Adipose tissue (tissue), 3 donors: ENCODE measurements around the gene TMEM14A. TPM values are rescaled to one million over a fixed set of nuclear protein-coding genes. Genes with fewer than 3 reads are reported as not detected.
"Not testable (repeated sequence)": the region's sequence is repeated elsewhere in the genome, so short reads cannot be mapped to it uniquely, and the experiment has no call there.

Source experiments
- H3K27ac ChIP-seq: one replicate; pipeline ENCODE4 v1.5.1; 2013; ENCODE audit warnings: low read depth, low read length
- WGBS, 3 donors: extraction: QIAGEN DNeasy Blood & Tissue Kit; methylation state at CpG; one replicate each; pipeline ENCODE4 v1.1.7; 2013; 5-methylcytosine and 5-hydroxymethylcytosine counted together
- polyA plus RNA-seq, 3 donors: library from polyadenylated mRNA; stranded (reverse); fragments of 200-250 nt; gene quantifications; one replicate each; pipeline ENCODE4 v1.2.3, GENCODE V29; 2013
- donor health status: healthy with polysubstance abuse.
- donor health status: Bipolar disorder and iron deficiency.
- donor health status: healthy.

Gene TMEM14A
- polyA plus RNA-seq, 3 donors: 16.9 to 26.2 (median 24.1) TPM

DNA sequence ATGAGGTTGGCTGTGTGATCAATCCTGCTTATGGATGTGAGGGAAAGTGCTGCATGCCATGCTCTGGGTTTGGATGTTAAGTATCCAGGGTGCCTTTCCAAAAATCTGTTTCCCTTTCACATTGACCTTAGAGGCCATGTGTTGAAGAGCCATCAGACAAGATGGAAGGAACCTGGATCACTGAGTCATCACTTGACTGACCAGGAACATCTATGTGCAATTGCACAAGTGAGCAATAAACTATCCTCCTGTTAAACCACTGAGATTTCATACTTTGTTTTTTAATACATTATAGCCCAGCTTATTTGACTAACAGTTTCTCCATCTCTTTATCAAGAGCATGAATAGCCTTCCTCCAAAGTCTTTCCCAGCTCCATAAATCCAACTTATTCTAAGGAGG, 17.8 kb upstream of the TMEM14A start:
- no peak overlapping the region for H3K27ac ChIP-seq

DNA sequence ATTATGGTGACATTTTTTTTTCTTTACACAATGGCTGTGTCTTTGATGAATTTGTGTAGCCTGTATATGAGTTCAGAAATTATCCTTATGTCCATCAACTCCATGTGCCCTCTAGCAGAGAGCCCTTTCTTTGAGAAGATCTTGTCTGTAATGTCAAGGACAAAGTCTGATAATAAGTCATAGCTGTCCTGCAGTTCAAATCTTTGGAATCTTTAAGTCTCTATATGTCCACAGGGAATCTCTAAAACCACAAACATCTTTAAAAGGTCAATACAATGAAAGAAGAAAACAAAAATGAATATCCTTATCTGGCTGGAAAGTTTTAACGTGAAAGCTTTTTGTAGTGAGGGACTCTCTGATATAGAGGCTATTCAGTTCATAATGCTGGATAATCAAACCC, 16.9 kb upstream of the TMEM14A start:
- H3K27ac ChIP-seq: no peak overlapping the region
- 78 to 89% (median 87%) methylated on average over 1 of the region's 1 CpG for WGBS, 3 donors

DNA sequence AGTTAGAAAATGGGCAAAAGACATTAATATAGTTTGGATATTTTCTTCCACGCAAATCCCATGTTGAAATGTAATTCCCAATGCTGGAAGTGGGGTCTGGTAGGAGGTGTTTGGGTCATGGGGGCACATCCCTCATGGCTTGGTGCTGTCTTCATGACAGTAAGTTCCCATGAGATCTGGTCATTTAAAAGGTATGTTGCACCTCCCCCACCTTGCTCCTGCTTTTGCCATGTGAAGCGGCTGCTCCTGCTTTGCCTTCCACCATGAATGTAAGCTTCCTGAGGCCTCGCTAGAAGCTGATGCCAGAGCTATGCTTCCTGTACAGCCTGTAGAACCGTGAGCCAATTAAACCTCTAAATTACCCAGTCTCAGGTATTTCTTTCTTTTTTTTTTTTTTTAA, 16.3 kb upstream of the TMEM14A start:
- WGBS, 3 donors: 91 to 95% (median 92%) methylated on average over 4 of the region's 4 CpGs
- no peak overlapping the region for H3K27ac ChIP-seq

DNA sequence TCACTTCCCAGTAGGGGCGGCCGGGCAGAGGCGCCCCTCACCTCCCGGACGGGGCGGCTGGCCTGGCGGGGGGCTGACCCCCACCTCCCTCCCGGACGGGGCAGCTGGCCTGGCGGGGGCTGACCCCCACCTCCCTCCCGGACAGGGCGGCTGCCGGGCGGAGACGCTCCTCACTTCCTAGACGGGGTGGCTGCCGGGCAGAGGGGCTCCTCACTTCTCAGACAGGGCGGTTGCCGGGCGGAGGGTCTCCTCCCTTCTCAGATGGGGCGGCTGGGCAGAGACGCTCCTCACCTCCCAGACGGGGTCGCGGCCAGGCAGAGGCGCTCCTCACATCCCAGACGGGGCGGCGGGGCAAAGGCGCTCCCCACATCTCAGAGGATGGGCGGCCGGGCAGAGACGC, 15.0 kb upstream of the TMEM14A start:
- not testable (repeated sequence) for H3K27ac ChIP-seq
- 93 to 96% (median 95%) methylated on average over 10 to 30 of the region's 33 CpGs for WGBS, 3 donors

DNA sequence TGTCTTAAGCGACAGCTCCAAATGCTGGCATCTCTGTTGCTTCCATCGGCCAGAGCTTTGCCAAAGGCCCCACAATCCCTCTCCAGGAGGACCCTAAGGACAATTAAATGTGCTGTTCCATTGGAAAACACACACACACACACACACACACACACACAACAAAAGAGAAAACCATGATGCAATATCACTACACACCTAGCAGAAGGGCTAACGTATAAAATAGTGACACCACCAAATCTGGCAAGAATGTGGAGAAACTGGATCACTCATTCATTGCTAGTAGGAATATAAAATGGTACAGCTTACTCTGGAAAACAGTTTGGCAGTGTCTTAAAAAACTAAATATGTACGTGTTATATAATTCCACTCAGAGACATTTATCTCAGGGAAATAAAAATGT, 13.0 kb upstream of the TMEM14A start:
- WGBS, 3 donors: 84 to 89% (median 85%) methylated on average over 4 of the region's 4 CpGs
- H3K27ac ChIP-seq: no peak overlapping the region

DNA sequence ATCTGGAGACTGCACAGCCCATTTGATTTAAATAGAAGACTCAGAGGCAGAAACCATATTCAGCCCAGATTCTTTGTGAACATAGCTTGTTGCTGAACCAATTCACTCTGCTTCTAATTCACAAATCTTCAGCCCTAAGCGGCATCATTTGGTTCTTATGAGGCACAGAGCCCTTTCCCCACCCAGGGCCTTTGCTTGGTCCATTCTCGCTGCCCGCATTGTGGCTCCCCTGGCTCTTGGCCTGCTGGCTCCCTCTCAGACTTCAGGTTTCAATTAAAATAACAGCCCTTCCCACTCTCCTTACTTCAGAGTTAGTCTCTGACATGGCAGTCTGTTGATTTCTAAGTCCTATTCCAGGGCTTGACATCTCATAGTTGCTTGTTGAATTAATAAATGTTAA, 9.4 kb upstream of the TMEM14A start:
- no peak overlapping the region for H3K27ac ChIP-seq
- WGBS, 3 donors: 78 to 95% (median 78%) methylated on average over 3 of the region's 3 CpGs

DNA sequence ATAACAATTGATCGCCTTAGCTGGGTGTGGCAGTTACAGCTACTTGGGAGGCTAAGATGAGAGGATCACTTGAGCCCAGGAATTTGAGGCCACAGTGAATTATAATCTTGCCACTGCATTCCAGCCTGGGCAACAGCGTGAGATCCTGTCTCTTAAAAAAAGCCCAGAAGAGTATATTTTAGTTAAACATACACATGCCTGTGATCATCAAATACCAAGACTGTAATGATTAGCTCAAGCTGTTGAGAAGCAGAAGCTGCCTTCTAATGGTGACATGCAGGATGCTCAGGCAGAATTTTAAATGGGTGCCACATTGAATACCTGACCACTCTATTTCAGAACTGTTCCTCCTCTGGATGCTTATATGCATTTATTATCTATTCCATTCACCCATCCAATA, 8.9 kb upstream of the TMEM14A start:
- WGBS, 3 donors: 74 to 97% (median 91%) methylated on average over 2 of the region's 2 CpGs
- H3K27ac ChIP-seq: no peak overlapping the region

DNA sequence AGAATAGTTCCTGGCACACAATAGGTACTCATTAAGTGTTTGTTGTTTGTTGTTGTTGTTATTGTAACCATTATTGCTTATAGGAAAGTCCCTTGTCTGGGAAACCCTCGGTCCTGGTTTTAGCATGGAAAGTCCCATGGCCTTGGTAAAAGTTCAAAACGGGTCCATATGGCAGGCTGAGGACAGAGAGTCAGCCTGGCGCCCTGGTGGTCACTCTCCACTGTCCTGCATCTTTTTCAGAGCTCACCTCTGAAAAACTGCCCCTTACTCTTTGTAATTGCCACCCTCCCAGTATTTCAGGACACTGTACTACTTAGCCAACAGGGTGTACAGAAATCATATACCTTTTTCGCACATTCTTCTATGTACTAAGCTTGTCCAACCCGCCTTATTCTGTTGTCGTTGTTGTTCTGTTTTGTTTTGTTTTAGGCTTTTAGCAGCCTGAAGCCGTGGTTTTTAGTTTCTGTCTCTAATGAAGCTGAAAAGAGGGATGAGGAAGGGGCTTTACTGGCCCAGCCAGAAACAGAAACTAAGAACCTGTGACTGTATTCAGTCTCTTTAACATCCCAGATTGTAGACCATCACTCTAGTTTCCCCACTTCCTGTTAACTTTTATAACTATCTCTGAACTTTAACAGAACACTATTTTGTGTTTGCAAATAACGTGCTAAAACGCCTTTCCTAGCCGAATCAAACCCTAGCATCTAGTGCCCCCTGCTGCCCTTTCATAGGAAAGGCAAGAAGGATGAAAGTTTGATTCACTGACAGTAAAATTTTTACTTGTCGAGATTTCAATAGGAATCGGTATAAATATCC, 7.6 kb upstream of the TMEM14A start:
- no peak overlapping the region for H3K27ac ChIP-seq
- WGBS, 3 donors: 17 to 21% (median 18%) methylated on average over 12 of the region's 12 CpGs

DNA sequence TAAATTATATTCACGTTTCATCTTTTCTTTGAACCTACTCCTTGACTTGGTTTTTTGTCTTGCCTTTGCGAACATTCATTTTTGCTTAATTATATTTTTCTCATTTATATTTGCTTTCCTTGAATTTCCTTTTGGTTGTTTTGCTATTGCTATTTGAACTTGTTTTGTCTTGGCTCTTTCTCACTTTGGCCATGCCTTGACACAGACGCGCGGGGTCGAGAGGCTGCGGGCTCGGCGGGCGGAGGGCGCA, 7.1 kb upstream of the TMEM14A start:
- WGBS, 3 donors: 0% methylated on average over 11 of the region's 11 CpGs
- H3K27ac ChIP-seq: no peak overlapping the region

DNA sequence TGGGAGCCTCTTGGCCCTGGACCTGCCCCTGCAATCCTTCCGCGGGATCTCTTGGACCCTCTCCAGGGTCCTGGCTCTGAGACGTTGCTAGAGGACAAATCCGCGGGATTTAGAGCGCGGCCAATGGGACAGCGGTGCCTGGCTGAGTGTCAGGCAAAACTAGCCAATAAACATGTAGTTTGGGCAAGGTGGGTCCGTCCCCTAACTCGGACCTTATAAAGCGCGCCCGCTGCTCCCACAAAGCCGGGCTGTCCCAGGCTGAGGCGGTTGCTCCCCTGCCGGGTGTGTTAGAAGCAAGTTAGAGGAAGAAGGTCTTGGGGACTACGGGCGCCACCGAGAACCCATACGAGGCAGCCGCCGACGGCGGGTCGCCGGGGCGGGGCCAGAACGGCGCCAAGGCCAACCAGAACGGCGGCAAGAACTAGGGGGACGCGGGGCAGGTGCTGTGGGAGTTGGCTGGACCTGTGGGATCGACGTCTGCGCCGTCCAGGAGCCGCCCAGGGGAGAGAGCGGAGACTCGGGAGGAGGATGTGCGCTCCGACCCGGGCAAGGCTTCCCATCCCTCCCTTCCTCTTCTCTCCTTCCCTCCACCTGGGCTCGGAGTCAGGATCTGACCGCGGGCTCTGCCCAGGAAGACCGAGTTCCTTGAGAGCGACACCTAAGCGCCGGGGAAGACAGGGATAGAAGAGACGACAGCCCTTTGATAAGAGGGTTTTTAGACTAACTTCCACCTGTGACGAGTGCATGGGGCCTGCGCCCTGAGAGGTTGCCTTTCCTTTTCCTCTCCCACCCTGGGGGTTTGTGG, 6.5 kb upstream of the TMEM14A start:
- WGBS, 3 donors: 2 to 3% (median 2%) methylated on average over 51 to 53 of the region's 53 CpGs

DNA sequence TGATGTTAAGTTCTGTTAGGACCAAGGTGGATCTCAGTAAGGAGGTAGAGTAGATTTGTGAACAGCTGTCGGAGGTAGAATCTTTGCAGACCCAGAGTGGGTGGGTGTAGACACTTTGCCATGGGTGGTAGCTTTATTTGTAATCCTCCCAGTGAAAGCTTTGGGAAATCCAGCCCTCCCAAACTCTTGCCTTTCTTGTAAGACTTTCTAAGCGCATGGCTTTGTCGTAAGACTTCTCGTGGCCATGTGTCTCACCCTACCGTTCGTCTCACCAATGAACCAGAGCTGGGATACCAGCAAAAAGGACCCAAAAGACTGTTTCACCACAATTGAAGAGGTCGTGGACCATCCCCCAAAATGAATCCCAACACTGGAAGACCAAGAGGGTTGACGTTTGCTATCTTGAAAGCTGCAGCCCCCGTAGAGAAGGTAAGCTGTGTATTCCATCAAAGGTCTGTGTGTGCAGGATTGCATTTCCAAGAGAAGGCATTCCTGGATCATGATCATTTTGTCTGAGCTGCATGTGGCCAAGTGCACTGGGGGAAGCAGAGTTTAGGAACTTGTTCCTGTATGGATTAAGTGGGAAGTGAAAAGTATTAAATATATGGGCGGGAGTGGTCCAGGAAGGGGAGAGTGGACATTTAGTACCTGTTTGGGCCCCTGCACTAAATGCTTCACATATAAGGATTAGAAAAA, 5.8 kb upstream of the TMEM14A start:
- H3K27ac ChIP-seq: no peak overlapping the region
- WGBS, 3 donors: 39 to 86% (median 76%) methylated on average over 10 of the region's 10 CpGs

More for the DNA sequence above, 6.5 kb upstream of the TMEM14A start:
- H3K27ac ChIP-seq: no peak overlapping the region

DNA sequence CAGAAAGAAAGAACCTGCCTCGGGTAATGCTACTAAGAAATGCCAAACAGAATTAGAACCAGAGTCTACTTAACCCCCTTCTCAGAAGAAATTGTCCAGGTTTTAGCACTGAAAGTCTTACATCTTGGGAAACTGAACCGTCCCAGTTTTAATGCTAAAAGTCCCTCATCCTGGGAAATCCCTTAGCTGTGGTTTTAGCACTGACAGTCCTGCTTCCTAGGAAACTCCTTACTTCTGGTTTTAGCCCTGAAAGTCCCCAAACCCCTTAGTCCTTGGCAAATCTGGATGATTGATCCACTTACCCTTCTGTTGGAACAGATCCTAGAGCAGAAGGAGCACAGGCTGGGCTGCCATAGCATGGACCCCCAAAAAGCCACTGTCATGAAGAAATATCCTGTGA, 4.8 kb upstream of the TMEM14A start:
- H3K27ac ChIP-seq: no peak overlapping the region
- WGBS, 3 donors: 44 to 90% (median 90%) methylated on average over 2 of the region's 2 CpGs

DNA sequence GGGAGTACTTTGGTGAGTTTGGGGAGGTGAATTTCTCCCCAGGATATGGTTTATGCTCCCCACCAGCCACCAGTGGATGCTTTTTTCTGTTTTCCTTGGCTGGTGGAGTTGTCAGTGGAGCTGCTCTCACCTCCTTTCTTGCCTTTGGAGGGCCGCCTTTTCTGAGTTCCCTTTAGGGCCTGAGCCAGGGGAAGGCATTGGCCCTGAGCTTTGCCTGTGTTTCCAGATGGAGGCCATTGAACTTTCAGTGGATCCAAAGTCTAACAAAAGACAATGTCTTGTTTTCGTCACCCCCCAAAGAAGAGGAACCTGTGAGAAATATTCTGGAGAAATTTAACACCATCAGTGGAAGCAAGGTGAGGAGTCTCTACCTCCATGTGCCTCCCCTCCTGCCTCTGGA, 4.4 kb upstream of the TMEM14A start:
- 88 to 98% (median 91%) methylated on average over 2 of the region's 2 CpGs for WGBS, 3 donors
- H3K27ac ChIP-seq: no peak overlapping the region

DNA sequence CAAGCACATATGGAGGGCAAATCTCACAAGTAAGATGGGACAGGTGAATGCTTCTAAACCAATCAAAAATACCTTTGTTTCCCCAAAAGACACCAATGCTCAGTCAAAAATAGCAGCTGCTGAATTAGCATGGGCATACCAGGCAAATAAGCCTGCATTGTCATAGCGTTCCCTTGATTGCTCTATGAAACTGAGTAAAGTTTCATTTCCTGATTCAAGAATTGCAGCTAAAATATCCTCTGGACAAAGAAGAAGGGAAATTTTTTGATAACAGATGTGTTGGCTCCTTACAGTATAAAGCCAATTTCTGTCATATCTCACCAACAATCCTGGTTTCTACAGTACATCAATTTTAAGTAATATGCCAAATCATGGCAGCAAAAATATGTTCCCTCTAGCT, 3.3 kb upstream of the TMEM14A start:
- H3K27ac ChIP-seq: no peak overlapping the region
- 80 to 94% (median 84%) methylated on average over 1 of the region's 1 CpG for WGBS, 3 donors

DNA sequence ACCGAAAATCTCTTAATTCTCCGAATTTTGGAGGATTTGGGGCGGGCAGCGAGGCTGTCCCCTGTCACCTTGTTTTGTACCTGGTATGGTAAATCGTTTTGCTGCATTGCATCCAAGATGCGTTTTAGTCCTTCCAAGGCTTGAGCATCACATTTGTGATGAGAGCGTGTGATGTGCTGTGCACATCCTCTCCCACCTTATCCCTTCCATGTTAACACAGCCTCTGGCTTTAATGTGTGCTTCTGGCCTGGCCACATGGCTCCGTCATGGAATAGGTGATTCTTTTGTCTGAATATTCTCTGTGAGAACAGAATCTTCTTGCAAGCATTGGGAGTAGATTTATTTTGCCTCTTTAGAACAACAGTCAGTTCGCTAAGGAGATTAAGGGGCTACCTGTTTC, 763 bp downstream of the TMEM14A start:
- WGBS, 3 donors: 65 to 78% (median 68%) methylated on average over 9 of the region's 9 CpGs

DNA sequence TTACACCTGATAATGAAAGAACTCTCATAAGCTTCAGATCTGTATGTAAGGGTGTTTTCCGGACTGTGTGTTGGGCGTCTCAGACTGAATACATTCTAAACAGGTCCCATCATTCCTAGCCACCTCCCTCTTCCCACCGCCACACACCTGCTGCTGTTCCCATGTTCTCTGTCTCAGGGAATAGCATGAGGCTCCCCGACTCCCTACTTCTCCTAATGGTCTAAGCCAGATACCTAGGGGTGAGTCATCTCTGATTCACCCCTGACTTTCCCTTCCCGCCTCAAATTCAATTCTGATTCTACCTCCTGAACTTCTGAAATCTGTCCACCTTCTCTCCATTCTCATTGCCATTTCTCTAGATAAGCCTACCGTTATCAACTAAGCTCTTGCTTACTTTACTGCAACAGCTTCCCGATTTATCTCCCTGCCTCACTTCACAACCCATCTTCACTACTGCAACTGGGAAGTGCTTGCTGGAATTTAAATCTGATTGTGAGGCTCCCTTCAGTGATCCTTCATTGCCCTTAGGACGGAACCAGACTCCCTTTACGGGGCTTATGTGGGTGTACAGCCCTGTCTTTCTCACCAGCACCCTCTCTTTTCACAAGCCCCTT, 1.6 kb downstream of the TMEM14A start:
- no peak overlapping the region for H3K27ac ChIP-seq
- WGBS, 3 donors: 52 to 94% (median 86%) methylated on average over 9 of the region's 9 CpGs

More for the DNA sequence above, 763 bp downstream of the TMEM14A start:
- H3K27ac ChIP-seq: no peak overlapping the region

DNA sequence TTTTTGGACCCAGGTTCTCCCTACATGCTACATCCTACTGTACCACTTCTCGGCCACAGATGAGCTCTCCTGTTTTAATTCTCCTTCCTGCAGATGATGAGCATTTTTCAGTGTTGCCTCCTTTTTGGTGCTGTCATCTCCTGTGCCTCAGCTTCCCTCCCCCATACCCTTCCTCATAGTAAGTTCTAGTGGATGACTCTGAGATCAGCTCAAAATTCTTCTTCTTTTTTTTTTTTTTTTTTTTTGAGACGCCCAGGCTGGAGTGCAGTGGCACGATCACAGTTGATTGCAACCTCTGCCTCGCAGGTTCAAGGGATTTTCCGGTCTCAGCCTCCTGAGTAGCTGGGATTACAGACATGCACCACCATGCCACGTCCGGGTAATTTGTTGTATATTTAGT, 3.8 kb downstream of the TMEM14A start:
- no peak overlapping the region for H3K27ac ChIP-seq
- WGBS, 3 donors: 79 to 85% (median 80%) methylated on average over 7 of the region's 7 CpGs

DNA sequence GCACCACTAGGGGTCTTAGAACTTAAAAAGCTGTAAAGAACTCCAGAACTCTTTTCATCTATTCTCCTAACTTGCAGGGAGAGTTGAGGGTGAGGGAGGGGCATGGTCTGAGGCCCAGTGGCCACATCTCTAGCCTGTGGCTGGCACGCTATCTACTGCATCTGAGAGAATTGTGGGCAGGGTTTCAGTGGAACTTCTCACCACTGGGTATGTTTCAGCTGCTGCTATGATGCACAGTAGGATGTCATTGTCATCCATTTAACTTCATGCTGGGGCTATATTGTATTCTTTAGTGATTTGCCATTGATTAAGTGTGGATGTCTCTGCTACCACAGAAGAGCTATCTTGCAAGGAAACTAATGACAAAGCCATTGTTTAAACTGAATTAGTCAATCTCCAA, 4.5 kb downstream of the TMEM14A start:
- 90 to 100% (median 96%) methylated on average over 1 of the region's 1 CpG for WGBS, 3 donors
- H3K27ac ChIP-seq: no peak overlapping the region

DNA sequence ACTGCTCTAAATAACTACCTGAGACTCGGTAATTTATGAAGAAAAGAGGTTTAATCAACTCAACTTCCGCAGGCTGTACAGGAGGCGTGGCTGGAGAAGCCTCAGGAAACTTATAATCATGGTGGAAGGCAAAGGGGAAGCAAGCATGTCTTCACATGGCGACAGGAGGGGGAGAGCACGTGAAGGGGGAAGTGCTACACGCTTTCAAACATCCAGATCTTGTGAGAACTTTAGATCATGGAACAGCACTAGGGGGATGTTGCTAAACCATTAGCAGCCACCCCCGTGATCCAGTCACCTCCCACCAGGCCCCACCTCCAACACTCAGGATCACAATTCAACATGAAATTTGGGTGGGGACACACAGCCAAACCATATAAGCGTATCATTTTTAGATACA, 5.7 kb downstream of the TMEM14A start:
- WGBS, 3 donors: 71 to 93% (median 77%) methylated on average over 8 of the region's 8 CpGs
- H3K27ac ChIP-seq: not testable (repeated sequence)
